HG02938 (cell line): ENCODE results near the gene SERTAD3.
"Not testable (repeated sequence)": the region's sequence is repeated elsewhere in the genome, so short reads cannot be mapped to it uniquely, and the experiment has no call there.

Experiments
- ATAC-seq: cut with Tn5 transposase; IDR thresholded peaks from one replicate; pipeline ENCODE4 v1.9.1; 2021; ENCODE audit warnings: mild to moderate bottlenecking, moderate library complexity; ENCODE audit not compliant: unreplicated experiment

Gene SERTAD3

DNA sequence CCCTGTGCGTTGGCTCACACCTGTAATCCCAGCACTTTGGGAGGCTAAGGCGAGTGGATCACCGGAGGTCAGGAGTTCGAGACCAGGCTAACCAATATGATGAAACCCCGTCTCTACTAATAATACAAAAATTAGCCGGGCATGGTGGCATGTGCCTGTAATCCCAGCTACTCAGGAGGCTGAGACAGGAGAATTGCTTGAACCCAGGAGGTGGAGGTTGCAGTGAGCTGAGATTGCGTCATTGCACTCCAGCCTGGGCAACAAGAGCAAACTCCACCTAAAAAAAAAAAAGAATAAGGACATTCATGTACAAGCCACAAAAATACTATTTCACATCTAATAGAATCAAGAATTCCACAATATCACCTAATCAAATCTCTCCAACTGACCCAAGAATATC lies 15.9 kb downstream of the SERTAD3 start:
- not testable (repeated sequence) for ATAC-seq

DNA sequence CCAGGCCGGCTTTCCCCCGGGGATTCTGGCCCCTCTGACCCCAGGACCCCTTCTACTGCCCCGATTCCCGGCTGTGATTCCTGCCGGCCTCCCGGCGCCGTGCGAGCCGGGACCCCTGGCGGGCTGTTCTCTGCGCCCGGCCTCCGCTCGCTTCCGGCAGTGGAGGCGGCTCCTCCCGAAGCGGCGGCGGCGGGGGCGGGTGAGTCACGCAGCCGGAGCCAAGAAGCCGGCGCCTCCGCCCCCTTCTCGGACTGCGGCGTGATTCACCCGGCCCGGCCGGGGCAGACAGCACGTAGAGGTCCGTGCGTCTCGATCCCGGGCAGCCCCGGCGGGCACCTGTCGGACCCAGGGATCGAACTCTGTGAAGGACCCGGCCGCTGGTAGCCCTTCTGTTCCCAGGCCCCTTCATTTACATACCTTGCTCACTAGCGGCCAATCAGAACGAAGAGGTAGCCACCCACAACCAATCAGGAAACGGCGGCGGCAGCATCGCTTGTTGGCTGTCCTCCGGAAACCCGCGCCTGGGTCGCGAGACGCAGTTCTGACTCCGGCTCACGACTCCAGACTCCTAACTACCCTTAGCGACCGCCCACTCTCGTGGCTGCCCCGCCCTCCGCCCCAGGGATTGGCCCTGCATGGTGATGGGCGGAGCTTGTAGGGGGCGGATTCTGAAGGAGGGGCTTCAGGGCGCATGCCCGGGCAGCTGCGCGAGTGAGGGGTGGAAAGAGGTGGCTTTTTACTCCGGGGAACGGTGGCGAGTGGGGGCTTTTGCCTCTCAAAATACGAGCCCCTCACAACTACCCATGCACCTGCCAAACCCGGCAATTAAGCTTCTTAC lies 18.5 kb downstream of the SERTAD3 start, which contains the start of gene SERTAD1:
Gene SERTAD1, minus strand, starts transcription at position 543 of the 838 bp plus-strand sequence. CDS start 2,446 bp downstream, outside the sequence.
- peak; percentile 78 for ATAC-seq

GRCh38 chr19:40424637-40425449 lies 19.3 kb downstream of the SERTAD3 start:
- no peak for ATAC-seq

DNA sequence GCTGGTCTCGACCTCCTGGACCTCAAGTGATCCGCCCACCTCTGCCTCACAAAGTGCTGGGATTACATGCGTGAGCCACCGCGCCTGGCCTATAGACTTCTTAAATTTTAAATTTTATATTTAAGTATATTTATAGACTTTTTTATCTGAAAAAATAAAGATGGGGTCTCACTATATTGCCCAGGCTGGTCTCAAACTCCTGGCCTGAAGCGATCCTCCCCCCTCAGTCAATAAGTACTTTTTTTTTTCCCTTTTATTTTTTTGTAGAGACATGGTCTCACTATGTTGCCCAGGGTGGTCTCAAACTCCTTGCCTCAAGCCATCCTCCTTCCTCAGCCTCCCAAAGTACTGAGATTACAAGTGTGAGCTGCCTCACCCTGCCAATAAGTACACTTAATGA lies 20.2 kb downstream of the SERTAD3 start:
- no peak for ATAC-seq

- ATAC-seq = no peak
Measured at GRCh38 chr19:40422748-40423566, 21.2 kb downstream of the SERTAD3 start.

GRCh38 chr19:40421993-40422747 lies 22.0 kb downstream of the SERTAD3 start:
- no peak for ATAC-seq

- no peak for ATAC-seq
Measured at GRCh38 chr19:40420766-40421765, 23.1 kb downstream of the SERTAD3 start.

- ATAC-seq = no peak
Measured at GRCh38 chr19:40420451-40420765, 23.7 kb downstream of the SERTAD3 start.

DNA sequence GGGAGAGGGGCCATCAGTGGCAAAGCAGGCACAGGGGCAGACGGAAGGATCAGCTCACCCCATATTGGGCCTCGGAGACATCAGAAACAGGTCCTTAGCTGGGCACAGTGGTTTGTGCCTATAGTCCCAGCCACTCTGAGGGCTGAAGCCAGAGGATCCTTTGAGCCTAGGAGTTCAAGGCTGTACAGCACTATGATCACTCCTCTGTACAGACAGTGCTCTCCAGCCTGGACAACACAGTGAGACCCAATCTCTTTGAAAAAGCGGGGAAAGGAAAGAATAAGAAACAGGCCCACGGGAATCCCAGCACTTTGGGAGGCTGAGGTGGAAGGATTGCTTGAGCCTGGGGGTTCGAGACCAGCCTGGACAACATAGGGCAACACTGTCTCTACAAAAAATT lies 24.4 kb downstream of the SERTAD3 start:
- no peak for ATAC-seq

DNA sequence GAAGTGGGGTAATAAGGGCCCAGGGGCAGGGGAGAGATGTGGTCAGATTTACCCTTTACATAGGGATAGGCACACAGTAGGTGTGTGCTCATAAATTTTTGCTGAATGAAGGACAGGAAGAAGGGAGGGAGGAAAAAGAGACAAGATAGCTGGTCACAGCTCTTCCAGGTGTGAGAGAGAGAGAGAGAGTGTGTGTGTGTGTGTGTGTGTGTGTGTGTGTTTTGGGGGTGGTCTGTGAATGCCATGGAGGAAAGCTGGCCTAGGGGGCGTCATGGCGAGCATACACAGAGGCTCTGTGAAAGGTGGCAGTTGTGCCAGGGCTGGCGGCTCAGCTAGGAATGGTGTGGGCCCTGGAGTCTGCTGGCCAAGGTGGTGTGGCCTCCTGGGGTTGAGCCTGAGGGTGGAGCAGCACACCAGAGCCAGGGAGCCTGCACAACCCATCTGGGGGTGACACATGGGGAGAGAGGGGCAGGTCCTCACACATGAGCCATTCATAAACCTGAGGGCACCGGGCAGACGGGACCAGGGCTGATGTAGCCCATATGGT lies 25.0 kb downstream of the SERTAD3 start:
- no peak for ATAC-seq

DNA sequence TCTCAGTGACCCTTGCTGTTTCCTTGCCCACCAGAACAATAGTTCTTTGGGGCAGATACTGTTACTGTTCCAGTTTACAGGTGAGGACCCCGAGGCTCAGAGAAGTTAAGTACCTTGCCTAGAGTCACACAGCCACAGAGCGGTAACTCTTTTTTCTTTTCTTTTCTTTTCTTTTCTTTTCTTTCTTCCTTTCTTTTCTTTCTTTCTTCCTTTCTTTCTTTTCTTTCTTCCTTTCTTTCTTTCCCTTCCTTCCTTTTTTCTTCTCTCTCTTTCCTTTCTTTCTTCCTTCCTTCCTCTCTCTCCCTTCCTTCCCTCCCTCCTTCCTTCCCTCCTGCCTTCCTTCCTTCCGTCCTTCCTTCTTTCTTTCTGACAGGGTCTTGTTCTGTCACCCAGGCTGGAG lies 26.1 kb downstream of the SERTAD3 start:
- no peak for ATAC-seq

DNA sequence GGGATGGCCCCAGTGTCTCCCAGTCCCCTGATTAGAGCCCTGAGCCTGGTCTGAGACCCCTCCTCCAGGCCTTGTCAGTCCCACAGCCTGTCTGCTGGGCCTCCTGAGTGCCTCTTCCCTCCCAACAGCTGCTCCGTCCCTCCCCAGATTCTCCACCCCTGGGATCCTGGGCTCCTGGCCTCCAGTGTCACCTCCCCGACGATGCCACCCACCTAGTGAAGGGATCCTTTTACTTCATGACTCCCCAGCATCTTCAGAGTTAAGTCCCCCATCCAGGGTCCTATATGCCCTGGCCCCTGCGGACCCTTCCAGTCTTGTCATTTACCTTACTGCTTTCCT lies 26.5 kb downstream of the SERTAD3 start:
- ATAC-seq = no peak

- no peak for ATAC-seq
Measured at GRCh38 chr19:40416918-40417642, 27.1 kb downstream of the SERTAD3 start.

GRCh38 chr19:40415768-40416167 lies 28.4 kb downstream of the SERTAD3 start:
- no peak for ATAC-seq

DNA sequence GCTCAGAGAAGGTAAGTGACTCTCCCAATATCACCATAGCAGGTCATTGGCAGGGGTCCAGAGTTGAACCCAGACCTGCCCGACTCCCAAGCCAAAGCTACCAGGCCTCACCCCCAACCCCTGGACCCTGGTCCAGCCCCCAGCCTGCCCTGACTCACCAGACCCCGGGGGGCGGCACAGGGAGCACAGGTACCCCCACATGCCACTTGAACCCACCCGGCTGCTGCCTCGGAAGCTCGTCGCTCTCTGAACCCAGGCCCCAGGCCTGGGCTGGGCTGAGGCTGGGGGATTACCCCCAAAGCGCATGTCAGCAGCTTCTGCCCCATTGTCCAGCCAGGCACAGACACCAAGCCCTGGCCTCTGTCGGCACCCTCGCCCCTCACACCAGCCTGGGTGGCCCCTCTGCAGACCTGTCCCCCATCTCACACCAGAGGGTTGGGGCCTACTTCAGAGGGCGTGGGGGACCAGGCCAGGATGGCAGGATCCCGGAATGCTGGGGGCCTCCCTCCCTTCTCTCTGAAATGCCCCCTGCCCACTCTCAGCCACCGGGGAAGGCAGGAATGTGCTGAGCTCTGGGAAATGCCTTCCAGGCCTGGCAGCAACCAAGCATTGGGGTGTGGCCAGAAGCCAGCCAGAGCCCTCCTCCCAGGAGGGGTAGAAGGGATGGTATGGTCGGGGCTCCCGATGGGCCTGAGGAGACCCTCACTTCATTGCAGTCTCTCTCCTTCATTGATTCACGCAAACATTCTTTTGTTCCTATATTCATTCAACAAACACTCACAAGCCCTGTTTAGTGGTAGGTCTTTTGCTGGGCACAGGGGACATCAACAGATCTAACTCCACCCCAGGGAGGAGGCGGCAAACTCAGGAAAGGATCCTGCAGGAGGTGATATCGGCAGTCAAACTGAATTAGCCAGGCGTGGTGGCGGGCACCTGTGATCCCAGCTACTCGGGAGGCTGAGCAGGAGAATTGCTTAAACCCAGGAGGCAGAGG lies 29.3 kb downstream of the SERTAD3 start:
- ATAC-seq = no peak

GRCh38 chr19:40413291-40413845 lies 30.8 kb downstream of the SERTAD3 start, which contains the start of gene PRX:
Gene PRX, minus strand, starts transcription at chr19:40413378. Its CDS starts 5,446 bp downstream, at chr19:40407932.
- no peak for ATAC-seq

DNA sequence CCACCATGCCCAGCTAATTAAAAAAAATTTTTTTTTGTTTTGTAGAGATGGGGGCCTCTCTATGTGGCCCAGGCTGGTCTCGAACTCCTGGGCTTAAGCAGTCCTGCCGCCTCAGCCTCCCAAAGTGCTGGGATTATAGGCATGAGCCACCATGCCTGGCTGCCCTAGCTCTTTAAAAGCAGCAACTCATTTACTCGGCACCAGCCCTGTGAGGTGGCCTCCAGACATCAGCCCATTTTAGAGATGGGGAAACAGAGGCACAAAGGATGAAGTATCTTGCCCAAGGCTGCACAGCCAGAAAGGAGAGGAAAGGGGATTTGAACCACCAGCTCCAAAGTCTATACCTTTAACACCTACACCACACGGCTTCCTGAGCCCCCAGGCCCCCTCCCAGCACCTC lies 31.3 kb downstream of the SERTAD3 start:
- ATAC-seq = no peak
